ENCODE results near the gene STPG4. TPM values are rescaled to one million over a fixed set of nuclear protein-coding genes. Genes with fewer than 3 reads are reported as not detected.
"Not testable (repeated sequence)": the region's sequence is repeated elsewhere in the genome, so short reads cannot be mapped to it uniquely, and the experiment has no call there.

Gene STPG4
- total and polyA plus RNA-seq, 4 donors = 0.06 to 1.0 (median 0.20) TPM

DNA sequence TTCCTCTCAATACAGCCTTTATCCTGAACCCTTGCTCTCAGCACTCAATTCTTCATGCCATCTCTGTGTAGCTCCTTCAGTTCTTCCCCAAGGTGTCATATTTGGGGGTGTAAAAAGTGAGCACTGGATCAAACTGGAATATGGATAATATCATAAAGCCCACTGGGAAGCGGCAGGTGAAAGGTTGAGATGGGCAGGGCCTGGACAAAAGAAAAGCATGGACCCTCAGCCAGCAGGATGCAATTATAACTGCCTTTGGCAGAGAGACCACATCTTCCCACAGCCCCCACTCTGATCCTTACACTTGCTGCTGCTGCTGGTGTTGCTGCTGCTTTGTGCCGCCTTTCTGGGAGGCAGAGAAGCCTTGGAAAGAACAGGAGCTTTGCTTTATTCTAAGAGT lies 31.2 kb upstream of the STPG4 start:
- Histone ChIP-seq H3K9ac (ENCODE audit: insufficient read depth in 1 of 2, low read length in 2 of 2) (no peak overlapping the region), H3K27ac (ENCODE audit: low read depth in 1 of 2, low read length in 1 of 2) (no peak overlapping the region), H3K4me1 (ENCODE audit: control insufficient read depth in 5 of 5, insufficient read depth in 5 of 5, low read length in 5 of 5) (peaks cover 0 to 21% (median 0%) of the 10 kb centered on the region in 5 donors), H3K27me3 (ENCODE audit: control insufficient read depth in 3 of 3, insufficient read depth in 3 of 3, low read length in 2 of 3) (peaks cover 0 to 5% (median 0%) of the 10 kb centered on the region in 3 donors), H3K36me3 (ENCODE audit: control insufficient read depth in 4 of 4, insufficient read depth in 4 of 4, low read length in 4 of 4) (no peaks in the 10 kb centered on the region), H3K4me3 (no peak overlapping the region), H3K9me3 (ENCODE audit: control insufficient read depth in 4 of 4, insufficient read depth in 3 of 4, low read length in 3 of 4) (no peaks in the 10 kb centered on the region)
- TF ChIP-seq, protein P1, sequence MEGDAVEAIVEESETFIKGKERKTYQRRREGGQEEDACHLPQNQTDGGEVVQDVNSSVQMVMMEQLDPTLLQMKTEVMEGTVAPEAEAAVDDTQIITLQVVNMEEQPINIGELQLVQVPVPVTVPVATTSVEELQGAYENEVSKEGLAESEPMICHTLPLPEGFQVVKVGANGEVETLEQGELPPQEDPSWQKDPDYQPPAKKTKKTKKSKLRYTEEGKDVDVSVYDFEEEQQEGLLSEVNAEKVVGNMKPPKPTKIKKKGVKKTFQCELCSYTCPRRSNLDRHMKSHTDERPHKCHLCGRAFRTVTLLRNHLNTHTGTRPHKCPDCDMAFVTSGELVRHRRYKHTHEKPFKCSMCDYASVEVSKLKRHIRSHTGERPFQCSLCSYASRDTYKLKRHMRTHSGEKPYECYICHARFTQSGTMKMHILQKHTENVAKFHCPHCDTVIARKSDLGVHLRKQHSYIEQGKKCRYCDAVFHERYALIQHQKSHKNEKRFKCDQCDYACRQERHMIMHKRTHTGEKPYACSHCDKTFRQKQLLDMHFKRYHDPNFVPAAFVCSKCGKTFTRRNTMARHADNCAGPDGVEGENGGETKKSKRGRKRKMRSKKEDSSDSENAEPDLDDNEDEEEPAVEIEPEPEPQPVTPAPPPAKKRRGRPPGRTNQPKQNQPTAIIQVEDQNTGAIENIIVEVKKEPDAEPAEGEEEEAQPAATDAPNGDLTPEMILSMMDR (IDR thresholded peaks at IDR 0.05; ENCODE audit: control extremely low read depth, extremely low read depth) = no peak
- WGBS, 2 donors = 97 to 98% methylated on average over 2 of the region's 2 CpGs
- ATAC-seq (ENCODE audit: insufficient read depth, low FRiP score) (no peak), DNase-seq (no peak)

- not testable (repeated sequence) for ATAC-seq (ENCODE audit: insufficient read depth, low FRiP score); H3K27ac ChIP-seq (ENCODE audit: low read depth in 1 of 2, low read length in 1 of 2); DNase-seq; H3K9me3 ChIP-seq (ENCODE audit: control insufficient read depth in 4 of 4, insufficient read depth in 3 of 4, low read length in 3 of 4); H3K36me3 ChIP-seq (ENCODE audit: control insufficient read depth in 4 of 4, insufficient read depth in 4 of 4, low read length in 4 of 4); H3K4me3 ChIP-seq; H3K9ac ChIP-seq (ENCODE audit: insufficient read depth in 1 of 2, low read length in 2 of 2); H3K4me1 ChIP-seq (ENCODE audit: control insufficient read depth in 5 of 5, insufficient read depth in 5 of 5, low read length in 5 of 5)
- peaks cover 0 to 11% (median 0%) of the 10 kb centered on the region in 3 donors for H3K27me3 ChIP-seq (ENCODE audit: control insufficient read depth in 3 of 3, insufficient read depth in 3 of 3, low read length in 2 of 3)
- 74 to 84% methylated on average over 5 of the region's 5 CpGs for WGBS, 2 donors
These were observed 30.0 kb upstream of the STPG4 start for GRCh38 chr2:47185098-47185497.

DNA sequence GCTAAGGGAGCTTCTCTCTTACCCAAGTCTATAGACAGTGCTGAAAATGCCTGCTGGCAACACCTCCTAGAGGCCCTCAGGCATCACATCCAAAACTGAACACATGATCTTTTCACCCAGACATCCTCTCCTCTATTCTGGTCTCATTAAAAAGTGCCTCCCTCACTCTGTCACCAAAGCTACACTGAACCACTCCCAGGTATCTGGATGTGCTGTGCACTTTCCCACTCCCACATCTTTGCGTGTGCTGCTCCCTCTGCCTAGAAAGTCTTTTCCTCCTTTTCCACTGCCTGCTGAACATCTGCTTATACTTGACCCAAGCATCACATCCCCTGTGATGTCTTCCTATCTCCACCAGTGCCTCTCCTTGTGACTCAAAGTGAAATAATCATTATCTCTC lies 26.1 kb upstream of the STPG4 start:
- Histone ChIP-seq H3K9me3 (ENCODE audit: control insufficient read depth in 4 of 4, insufficient read depth in 3 of 4, low read length in 3 of 4) (no peaks in the 10 kb centered on the region), H3K9ac (ENCODE audit: insufficient read depth in 1 of 2, low read length in 2 of 2) (no peak overlapping the region), H3K36me3 (ENCODE audit: control insufficient read depth in 4 of 4, insufficient read depth in 4 of 4, low read length in 4 of 4) (peaks cover 0 to under 1% (median 0%) of the 10 kb centered on the region in 4 donors), H3K4me3 (no peak overlapping the region), H3K4me1 (ENCODE audit: control insufficient read depth in 5 of 5, insufficient read depth in 5 of 5, low read length in 5 of 5) (peaks cover 0 to 8% (median 0%) of the 10 kb centered on the region in 5 donors), H3K27ac (ENCODE audit: low read depth in 1 of 2, low read length in 1 of 2) (no peak overlapping the region), H3K27me3 (ENCODE audit: control insufficient read depth in 3 of 3, insufficient read depth in 3 of 3, low read length in 2 of 3) (peaks cover 0 to 11% (median 0%) of the 10 kb centered on the region in 3 donors)
- 98 to 100% methylated on average over 1 of the region's 1 CpG for WGBS, 2 donors
- no peak for ATAC-seq (ENCODE audit: insufficient read depth, low FRiP score)
- TF ChIP-seq, protein P1 (IDR thresholded peaks at IDR 0.05; ENCODE audit: control extremely low read depth, extremely low read depth) = no peak
- no peak for DNase-seq

DNA sequence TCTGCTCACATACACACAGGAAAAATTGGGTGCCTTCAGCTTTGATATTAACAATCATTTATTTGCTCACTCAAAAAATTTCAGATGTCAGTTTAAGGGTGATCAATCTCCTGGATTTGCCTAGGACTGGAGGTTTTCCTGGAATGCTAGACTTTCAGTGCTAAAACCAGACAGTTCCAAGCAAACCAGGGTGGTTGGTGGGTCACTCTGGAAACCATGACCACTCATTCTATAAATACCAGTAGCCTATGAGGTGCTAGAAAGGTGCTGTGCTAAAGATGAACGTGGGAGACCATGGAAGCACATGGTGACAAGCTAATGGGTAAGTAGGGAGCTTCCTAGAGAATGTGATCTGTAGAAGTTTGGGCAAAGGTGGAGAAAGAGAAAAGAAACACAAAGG lies 25.4 kb upstream of the STPG4 start:
- Histone ChIP-seq H3K9ac (ENCODE audit: insufficient read depth in 1 of 2, low read length in 2 of 2) (no peak overlapping the region), H3K4me1 (ENCODE audit: control insufficient read depth in 5 of 5, insufficient read depth in 5 of 5, low read length in 5 of 5) (peaks cover 0 to 8% (median 0%) of the 10 kb centered on the region in 5 donors), H3K4me3 (no peak overlapping the region), H3K9me3 (ENCODE audit: control insufficient read depth in 4 of 4, insufficient read depth in 3 of 4, low read length in 3 of 4) (no peaks in the 10 kb centered on the region), H3K36me3 (ENCODE audit: control insufficient read depth in 4 of 4, insufficient read depth in 4 of 4, low read length in 4 of 4) (peaks cover 0 to 3% (median 0%) of the 10 kb centered on the region in 4 donors), H3K27me3 (ENCODE audit: control insufficient read depth in 3 of 3, insufficient read depth in 3 of 3, low read length in 2 of 3) (peaks cover 0 to 11% (median 0%) of the 10 kb centered on the region in 3 donors), H3K27ac (ENCODE audit: low read depth in 1 of 2, low read length in 1 of 2) (no peak overlapping the region)
- TF ChIP-seq, protein P1 (IDR thresholded peaks at IDR 0.05; ENCODE audit: control extremely low read depth, extremely low read depth) = no peak
- 76 to 96% methylated on average over 1 of the region's 1 CpG for WGBS, 2 donors
- DNase-seq (no peak), ATAC-seq (ENCODE audit: insufficient read depth, low FRiP score) (no peak)

Measured in lung (tissue), 12 donors.